HepG2 (cell line): Measurements from ENCODE around the gene ITCH. TPM values are rescaled to one million over a fixed set of nuclear protein-coding genes. Genes with fewer than 3 reads are reported as not detected.

Experiments used
- ARID5B ChIP-seq: IDR thresholded peaks from 2 replicates; pipeline ENCODE4 v1.4.0; 2020; ENCODE audit warnings: mild to moderate bottlenecking, missing genetic modification reagents
- BORCS8-MEF2B ChIP-seq: sonication (generic); formaldehyde crosslinking; IDR thresholded peaks from 2 replicates; pipeline ENCODE4 v1.8.0; 2022; ENCODE audit warnings: mild to moderate bottlenecking, missing genetic modification reagents
- CBX1 ChIP-seq: IDR thresholded peaks from one replicate; pipeline ENCODE4 v1.6.1; 2016; ENCODE audit warnings: antibody characterized with exemption, low read depth
- ETS1 ChIP-seq: sonication (generic); formaldehyde crosslinking; IDR thresholded peaks from 2 replicates; pipeline ENCODE4 v1.4.0; 2020; ENCODE audit warnings: missing genetic modification reagents
- FUBP1 ChIP-seq: sonication (generic); formaldehyde crosslinking; IDR thresholded peaks from 2 replicates; pipeline ENCODE4 v1.5.1; 2020; ENCODE audit warnings: missing genetic modification reagents, mild to moderate bottlenecking, borderline replicate concordance
- HDAC1 ChIP-seq: sonication (generic); formaldehyde crosslinking; IDR thresholded peaks from 2 replicates; pipeline ENCODE4 v1.5.1; 2020; ENCODE audit warnings: mild to moderate bottlenecking, missing genetic modification reagents
- HOXA9 ChIP-seq: sonication (generic); formaldehyde crosslinking; IDR thresholded peaks from 2 replicates; pipeline ENCODE4 v1.8.1; 2022; ENCODE audit warnings: missing genetic modification reagents, mild to moderate bottlenecking, moderate library complexity, borderline replicate concordance
- LBX2 ChIP-seq: sonication (generic); formaldehyde crosslinking; IDR thresholded peaks from 2 replicates; pipeline ENCODE4 v1.5.0; 2020; ENCODE audit warnings: missing genetic modification reagents, mild to moderate bottlenecking, borderline replicate concordance
- MYC ChIP-seq: sonication (generic); formaldehyde crosslinking; IDR thresholded peaks from 2 replicates; pipeline ENCODE4 v1.9.0; 2021; ENCODE audit warnings: missing genetic modification reagents, borderline replicate concordance
- NFATC3 ChIP-seq: sonication (generic); formaldehyde crosslinking; IDR thresholded peaks from 2 replicates; pipeline ENCODE4 v1.5.1; 2020; ENCODE audit warnings: mild to moderate bottlenecking, missing genetic modification reagents
- NONO ChIP-seq, 2 experiments: fragments of 450-650 bp in 1 of 2; sonication (generic) in 1 of 2; formaldehyde crosslinking in 1 of 2; IDR thresholded peaks in 1 of 2; conservative IDR thresholded peaks in 1 of 2; 2 replicates each; pipeline versions ENCODE4 v1.6.1 to v1.8.0; 2017 to 2022; ENCODE audit warnings: mild to moderate bottlenecking in 1 of 2, missing genetic modification reagents in 1 of 2, moderate library complexity in 1 of 2
- PITX1 ChIP-seq: sonication (generic); formaldehyde crosslinking; IDR thresholded peaks from 2 replicates; pipeline ENCODE4 v1.5.1; 2020; ENCODE audit warnings: mild to moderate bottlenecking, missing genetic modification reagents
- RAD21 ChIP-seq: fragments of 450-650 bp; formaldehyde crosslinking; IDR thresholded peaks from 2 replicates; pipeline ENCODE4 v1.5.0; 2020; ENCODE audit warnings: mild to moderate bottlenecking
- RELA ChIP-seq: sonication (generic); formaldehyde crosslinking; IDR thresholded peaks from 2 replicates; pipeline ENCODE4 v1.4.0; 2020; ENCODE audit warnings: missing genetic modification reagents
- REXO4 ChIP-seq: sonication (generic); formaldehyde crosslinking; IDR thresholded peaks from 2 replicates; pipeline ENCODE4 v1.8.0; 2022; ENCODE audit warnings: missing genetic modification reagents, mild to moderate bottlenecking, borderline replicate concordance
- RFX3 ChIP-seq: IDR thresholded peaks from 2 replicates; pipeline ENCODE4 v1.6.1; 2016; ENCODE audit warnings: missing biosample characterization, missing genetic modification reagents
- RFX5 ChIP-seq: IDR thresholded peaks from 2 replicates; pipeline ENCODE4 v1.6.1; 2011; ENCODE audit warnings: low read depth, low read length, improper control_type of control experiment
- SNAI1 ChIP-seq: sonication (generic); formaldehyde crosslinking; IDR thresholded peaks from 2 replicates; pipeline ENCODE4 v1.5.0; 2020; ENCODE audit warnings: mild to moderate bottlenecking, missing genetic modification reagents, borderline replicate concordance
- YEATS2 ChIP-seq: sonication (generic); formaldehyde crosslinking; IDR thresholded peaks from 2 replicates; pipeline ENCODE4 v1.4.0; 2020; ENCODE audit warnings: missing genetic modification reagents, borderline replicate concordance
- ZBTB7A ChIP-seq: sonication (generic); formaldehyde crosslinking; IDR thresholded peaks from 2 replicates; pipeline ENCODE4 v1.8.0; 2022; ENCODE audit warnings: mild to moderate bottlenecking, missing genetic modification reagents
- ZNF207 ChIP-seq: fragments of 450-650 bp; IDR thresholded peaks from 2 replicates; pipeline ENCODE4 v1.6.1; 2016; ENCODE audit warnings: antibody characterized with exemption, borderline replicate concordance
- ZNF331 ChIP-seq: sonication (generic); formaldehyde crosslinking; IDR thresholded peaks from 2 replicates; pipeline ENCODE4 v1.4.0; 2020; ENCODE audit warnings: missing genetic modification reagents
- ZNF790 ChIP-seq: sonication (generic); formaldehyde crosslinking; IDR thresholded peaks from 2 replicates; pipeline ENCODE4 v1.8.0; 2022; ENCODE audit warnings: missing genetic modification reagents, mild to moderate bottlenecking, borderline replicate concordance
- ZSCAN9 ChIP-seq: IDR thresholded peaks from 2 replicates; pipeline ENCODE4 v1.6.1; 2016; ENCODE audit warnings: borderline replicate concordance
- polyA plus RNA-seq, 8 experiments: library from polyadenylated mRNA; depleted of rRNA in 3 of 8; stranded (reverse) in 7 of 8; unstranded in 1 of 8; fragments of >200 nt; fragmentation: Illumina TruSeq in 4 of 8; extraction: Trizol in 4 of 8; gene quantifications; 2 replicates each; pipeline versions ENCODE4 v1.2.1 to v1.2.3, GENCODE V29; 2011 to 2016; ENCODE audit warnings: low read depth in 4 of 8, missing spikeins in 1 of 8, mixed read lengths in 1 of 8; ENCODE audit not compliant: insufficient read depth in 1 of 8
- total RNA-seq, 5 experiments: library from RNA; depleted of rRNA; stranded (reverse); fragments of >200 nt; fragmentation: Illumina TruSeq; extraction: Trizol; gene quantifications; 2 replicates each; pipeline ENCODE4 v1.2.3, GENCODE V29; 2016; ENCODE audit warnings: low read depth in 1 of 5

Gene ITCH
- total and polyA plus RNA-seq, 2 of the 13 experiments (the other 11 are each of a cell fraction or from before 2014, with no cell fraction given): 20.5 to 112 TPM

- no peak for TF ChIP-seq FUBP1
- no peak for TF ChIP-seq NONO (IDR thresholded peaks at IDR 0.05)
- TF ChIP-seq NONO (CRISPR knock-in tag; conservative IDR thresholded peaks at IDR 0.05): peak; percentile 94
- no peak for TF ChIP-seq HOXA9 (CRISPR knock-in tag)
- TF ChIP-seq SNAI1 (CRISPR knock-in tag): peak; percentile 94; the same call in 1 of the 2 replicates
- peak; percentile 99 for TF ChIP-seq HDAC1 (CRISPR knock-in tag)
- peak; percentile 64; the same call in 1 of the 2 replicates for TF ChIP-seq YEATS2 (CRISPR knock-in tag)
- no peak for TF ChIP-seq ZBTB7A (CRISPR knock-in tag)
- peak; percentile 91 for TF ChIP-seq ZNF331 (CRISPR knock-in tag)
- TF ChIP-seq ETS1 (CRISPR knock-in tag): no peak
- peak; percentile 96 for TF ChIP-seq CBX1
- peak; percentile 83 for TF ChIP-seq MYC (CRISPR knock-in tag)
- no peak for TF ChIP-seq REXO4 (CRISPR knock-in tag)
- peak; percentile 94 for TF ChIP-seq PITX1
- no peak; the same call in 1 of the 2 replicates for TF ChIP-seq RELA (CRISPR knock-in tag)
- peak; percentile 88; the same call in 1 of the 2 replicates for TF ChIP-seq ZSCAN9 (CRISPR knock-in tag)
- no peak for TF ChIP-seq RFX5
- no peak for TF ChIP-seq RFX3 (CRISPR knock-in tag)
- peak; percentile 100 for TF ChIP-seq ARID5B (CRISPR knock-in tag)
- TF ChIP-seq RAD21 (CRISPR knock-in tag): peak; percentile 39; the same call in 1 of the 2 replicates
- no peak for TF ChIP-seq ZNF790 (CRISPR knock-in tag)
- TF ChIP-seq LBX2 (CRISPR knock-in tag): peak; percentile 41; the same call in 1 of the 2 replicates
- no peak for TF ChIP-seq ZNF207
- TF ChIP-seq NFATC3 (CRISPR knock-in tag): 0 out of 2 replicates have a peak, but pooled peaks have one; percentile 41
- peak; percentile 96 for TF ChIP-seq BORCS8-MEF2B (CRISPR knock-in tag)
These were observed 44.9 kb downstream of the ITCH start (continued) for GRCh38 chr20:34407962-34408474.
